HepG2 (cell line): ENCODE measurements around the gene DNM3. TPM values are rescaled to one million over a fixed set of nuclear protein-coding genes. Genes with fewer than 3 reads are reported as not detected.
A peak's percentile ranks its signal among the peaks of the same experiment; 100 is the strongest.

Experiments
- ASH2L ChIP-seq: fragments of 300-600, 200-600 bp; sonication (generic); IDR thresholded peaks from 2 replicates; pipeline ENCODE4 v1.7.0; 2017; ENCODE audit warnings: low read depth, mild to moderate bottlenecking, moderate library complexity, mixed read lengths, low read length; ENCODE audit not compliant: insufficient read length
- DNMT1 ChIP-seq: sonication (generic); formaldehyde crosslinking; IDR thresholded peaks from 2 replicates; pipeline ENCODE4 v1.5.1; 2020; ENCODE audit warnings: mild to moderate bottlenecking, missing genetic modification reagents
- EP300 ChIP-seq, 3 experiments: sonication (generic) in 1 of 3; formaldehyde crosslinking in 1 of 3; IDR thresholded peaks; 2 replicates each; pipeline versions ENCODE4 v1.5.1 to v1.6.1; 2011 to 2020; ENCODE audit warnings: low read depth in 2 of 3, low read length in 2 of 3, borderline replicate concordance in 1 of 3, improper control_type of control experiment in 1 of 3, mild to moderate bottlenecking in 1 of 3, missing genetic modification reagents in 1 of 3, moderate library complexity in 1 of 3
- KMT2B ChIP-seq: IDR thresholded peaks from 2 replicates; pipeline ENCODE4 v1.6.1; 2016; ENCODE audit warnings: missing genetic modification reagents, missing compliant biosample characterization
- RFXAP ChIP-seq: sonication (generic); formaldehyde crosslinking; IDR thresholded peaks from 2 replicates; pipeline ENCODE4 v1.4.0; 2020; ENCODE audit warnings: missing genetic modification reagents, borderline replicate concordance
- U2AF1 ChIP-seq: fragments of 200-400 bp; formaldehyde crosslinking; optimal IDR thresholded peaks from 2 replicates; pipeline ENCODE3; 2017; ENCODE audit warnings: mild to moderate bottlenecking, low read depth, low read length
- ZNF34 ChIP-seq: sonication (generic); formaldehyde crosslinking; IDR thresholded peaks from 2 replicates; pipeline ENCODE4 v1.4.0; 2020; ENCODE audit warnings: mild to moderate bottlenecking, missing genetic modification reagents, borderline replicate concordance
- ZNF530 ChIP-seq: sonication (generic); formaldehyde crosslinking; IDR thresholded peaks from 2 replicates; pipeline ENCODE4 v1.5.0; 2020; ENCODE audit warnings: low read depth, mild to moderate bottlenecking, missing genetic modification reagents
- ZNF720 ChIP-seq: sonication (generic); formaldehyde crosslinking; IDR thresholded peaks from 2 replicates; pipeline ENCODE4 v1.4.0; 2020; ENCODE audit warnings: missing genetic modification reagents
- ZNF782 ChIP-seq: sonication (generic); formaldehyde crosslinking; IDR thresholded peaks from 2 replicates; pipeline ENCODE4 v1.4.0; 2020; ENCODE audit warnings: missing genetic modification reagents, mild to moderate bottlenecking, borderline replicate concordance
- polyA plus RNA-seq, 8 experiments: library from polyadenylated mRNA; depleted of rRNA in 3 of 8; stranded (reverse) in 7 of 8; unstranded in 1 of 8; fragments of >200 nt; fragmentation: Illumina TruSeq in 4 of 8; extraction: Trizol in 4 of 8; gene quantifications; 2 replicates each; pipeline versions ENCODE4 v1.2.1 to v1.2.3, GENCODE V29; 2011 to 2016; ENCODE audit warnings: low read depth in 4 of 8, missing spikeins in 1 of 8, mixed read lengths in 1 of 8; ENCODE audit not compliant: insufficient read depth in 1 of 8
- total RNA-seq, 5 experiments: library from RNA; depleted of rRNA; stranded (reverse); fragments of >200 nt; fragmentation: Illumina TruSeq; extraction: Trizol; gene quantifications; 2 replicates each; pipeline ENCODE4 v1.2.3, GENCODE V29; 2016; ENCODE audit warnings: low read depth in 1 of 5
- TF ChIP-seq, protein P1 (sequence below): sonication (generic); formaldehyde crosslinking; IDR thresholded peaks from 2 replicates; pipeline ENCODE4 v1.4.0; 2020; ENCODE audit warnings: missing genetic modification reagents
- TF ChIP-seq, protein P2 (sequence below): sonication (generic); formaldehyde crosslinking; IDR thresholded peaks from 2 replicates; pipeline ENCODE4 v1.8.0; 2023; ENCODE audit warnings: mild to moderate bottlenecking, missing genetic modification reagents
- TF ChIP-seq, protein P3 (sequence below): sonication (generic); formaldehyde crosslinking; IDR thresholded peaks from 2 replicates; pipeline ENCODE4 v1.4.0; 2020; ENCODE audit warnings: mild to moderate bottlenecking, missing genetic modification reagents, borderline replicate concordance
- TF ChIP-seq, protein P4 (sequence below): IDR thresholded peaks from 2 replicates; pipeline ENCODE4 v1.6.1; 2016; ENCODE audit warnings: missing biosample characterization, missing genetic modification reagents, low read depth

DNM3 gene
- total and polyA plus RNA-seq, 2 of the 13 experiments (the other 11 are each of a cell fraction or from before 2014, with no cell fraction given) = 0.05 TPM; not detected in 1

DNA sequence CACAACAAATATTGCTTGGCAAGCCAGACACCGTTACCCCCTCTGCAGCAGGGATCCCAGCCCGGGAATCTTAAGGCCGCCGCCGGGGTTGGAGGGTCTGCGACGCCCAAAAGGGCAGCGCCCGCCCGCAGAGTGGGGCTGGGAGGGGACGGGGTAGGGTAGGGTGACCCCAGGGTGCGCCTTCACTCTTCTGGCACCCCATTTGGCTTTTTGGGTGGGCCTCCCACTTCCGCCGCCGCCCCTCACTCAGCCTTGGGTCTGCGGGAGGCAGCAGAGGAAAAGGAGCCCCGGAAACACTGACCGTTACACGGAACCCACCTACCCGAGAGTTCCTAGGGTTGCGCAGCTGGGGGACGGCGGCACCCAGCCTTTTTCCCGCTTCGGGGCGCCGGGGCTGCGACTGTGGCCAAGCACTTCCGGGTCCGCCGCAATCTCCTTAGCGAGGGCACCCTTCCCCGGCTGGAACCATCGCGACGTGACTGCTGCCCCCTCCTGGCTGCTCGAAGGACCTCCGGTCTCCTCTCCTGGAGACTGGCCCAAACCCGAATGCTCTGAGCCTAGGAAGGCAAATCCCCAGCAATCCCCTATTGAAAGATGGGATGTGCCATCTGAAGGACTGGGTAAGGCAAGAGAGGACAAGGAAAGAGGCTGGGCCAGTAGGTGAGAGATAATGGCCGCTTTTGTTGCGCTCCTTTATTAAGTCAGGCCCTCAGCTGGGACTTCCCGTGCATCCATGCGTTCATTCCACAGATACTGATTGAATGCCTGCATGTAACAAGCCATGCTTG, 602.6 kb downstream of the DNM3 start, which contains the start of gene PIGC (continued):
- peak; percentile 72; the same call in 1 of the 2 replicates for TF ChIP-seq RFXAP (CRISPR knock-in tag)
- peak; percentile 91 for TF ChIP-seq KMT2B (CRISPR knock-in tag)
- no peak; a peak in 1 of 4 replicates for TF ChIP-seq EP300 (IDR thresholded peaks at IDR 0.05; ENCODE audit: low read depth in 2 of 2, low read length in 2 of 2)
- 0 out of 2 replicates have a peak, but pooled peaks have one; percentile 10 for TF ChIP-seq EP300 (CRISPR knock-in tag; IDR thresholded peaks at IDR 0.05; ENCODE audit: borderline replicate concordance)
- TF ChIP-seq ZNF782 (CRISPR knock-in tag) = peak; percentile 93; the same call in 1 of the 2 replicates
- TF ChIP-seq, protein P1, sequence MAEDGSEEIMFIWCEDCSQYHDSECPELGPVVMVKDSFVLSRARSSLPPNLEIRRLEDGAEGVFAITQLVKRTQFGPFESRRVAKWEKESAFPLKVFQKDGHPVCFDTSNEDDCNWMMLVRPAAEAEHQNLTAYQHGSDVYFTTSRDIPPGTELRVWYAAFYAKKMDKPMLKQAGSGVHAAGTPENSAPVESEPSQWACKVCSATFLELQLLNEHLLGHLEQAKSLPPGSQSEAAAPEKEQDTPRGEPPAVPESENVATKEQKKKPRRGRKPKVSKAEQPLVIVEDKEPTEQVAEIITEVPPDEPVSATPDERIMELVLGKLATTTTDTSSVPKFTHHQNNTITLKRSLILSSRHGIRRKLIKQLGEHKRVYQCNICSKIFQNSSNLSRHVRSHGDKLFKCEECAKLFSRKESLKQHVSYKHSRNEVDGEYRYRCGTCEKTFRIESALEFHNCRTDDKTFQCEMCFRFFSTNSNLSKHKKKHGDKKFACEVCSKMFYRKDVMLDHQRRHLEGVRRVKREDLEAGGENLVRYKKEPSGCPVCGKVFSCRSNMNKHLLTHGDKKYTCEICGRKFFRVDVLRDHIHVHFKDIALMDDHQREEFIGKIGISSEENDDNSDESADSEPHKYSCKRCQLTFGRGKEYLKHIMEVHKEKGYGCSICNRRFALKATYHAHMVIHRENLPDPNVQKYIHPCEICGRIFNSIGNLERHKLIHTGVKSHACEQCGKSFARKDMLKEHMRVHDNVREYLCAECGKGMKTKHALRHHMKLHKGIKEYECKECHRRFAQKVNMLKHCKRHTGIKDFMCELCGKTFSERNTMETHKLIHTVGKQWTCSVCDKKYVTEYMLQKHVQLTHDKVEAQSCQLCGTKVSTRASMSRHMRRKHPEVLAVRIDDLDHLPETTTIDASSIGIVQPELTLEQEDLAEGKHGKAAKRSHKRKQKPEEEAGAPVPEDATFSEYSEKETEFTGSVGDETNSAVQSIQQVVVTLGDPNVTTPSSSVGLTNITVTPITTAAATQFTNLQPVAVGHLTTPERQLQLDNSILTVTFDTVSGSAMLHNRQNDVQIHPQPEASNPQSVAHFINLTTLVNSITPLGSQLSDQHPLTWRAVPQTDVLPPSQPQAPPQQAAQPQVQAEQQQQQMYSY (CRISPR knock-in tag) = no peak
- TF ChIP-seq, protein P2, sequence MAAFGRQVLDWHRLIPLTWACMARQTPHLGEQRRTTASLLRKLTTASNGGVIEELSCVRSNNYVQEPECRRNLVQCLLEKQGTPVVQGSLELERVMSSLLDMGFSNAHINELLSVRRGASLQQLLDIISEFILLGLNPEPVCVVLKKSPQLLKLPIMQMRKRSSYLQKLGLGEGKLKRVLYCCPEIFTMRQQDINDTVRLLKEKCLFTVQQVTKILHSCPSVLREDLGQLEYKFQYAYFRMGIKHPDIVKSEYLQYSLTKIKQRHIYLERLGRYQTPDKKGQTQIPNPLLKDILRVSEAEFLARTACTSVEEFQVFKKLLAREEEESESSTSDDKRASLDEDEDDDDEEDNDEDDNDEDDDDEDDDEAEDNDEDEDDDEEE (CRISPR knock-in tag) = no peak
- TF ChIP-seq ZNF530 (CRISPR knock-in tag) = no peak
- TF ChIP-seq ZNF34 (CRISPR knock-in tag) = no peak
- TF ChIP-seq, protein P3, sequence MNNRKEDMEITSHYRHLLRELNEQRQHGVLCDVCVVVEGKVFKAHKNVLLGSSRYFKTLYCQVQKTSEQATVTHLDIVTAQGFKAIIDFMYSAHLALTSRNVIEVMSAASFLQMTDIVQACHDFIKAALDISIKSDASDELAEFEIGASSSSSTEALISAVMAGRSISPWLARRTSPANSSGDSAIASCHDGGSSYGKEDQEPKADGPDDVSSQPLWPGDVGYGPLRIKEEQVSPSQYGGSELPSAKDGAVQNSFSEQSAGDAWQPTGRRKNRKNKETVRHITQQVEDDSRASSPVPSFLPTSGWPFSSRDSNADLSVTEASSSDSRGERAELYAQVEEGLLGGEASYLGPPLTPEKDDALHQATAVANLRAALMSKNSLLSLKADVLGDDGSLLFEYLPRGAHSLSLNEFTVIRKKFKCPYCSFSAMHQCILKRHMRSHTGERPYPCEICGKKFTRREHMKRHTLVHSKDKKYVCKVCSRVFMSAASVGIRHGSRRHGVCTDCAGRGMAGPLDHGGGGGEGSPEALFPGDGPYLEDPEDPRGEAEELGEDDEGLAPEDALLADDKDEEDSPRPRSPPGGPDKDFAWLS (CRISPR knock-in tag) = 0 out of 2 replicates have a peak, but pooled peaks have one; percentile 54
- no peak for TF ChIP-seq U2AF1
- TF ChIP-seq, protein P4, sequence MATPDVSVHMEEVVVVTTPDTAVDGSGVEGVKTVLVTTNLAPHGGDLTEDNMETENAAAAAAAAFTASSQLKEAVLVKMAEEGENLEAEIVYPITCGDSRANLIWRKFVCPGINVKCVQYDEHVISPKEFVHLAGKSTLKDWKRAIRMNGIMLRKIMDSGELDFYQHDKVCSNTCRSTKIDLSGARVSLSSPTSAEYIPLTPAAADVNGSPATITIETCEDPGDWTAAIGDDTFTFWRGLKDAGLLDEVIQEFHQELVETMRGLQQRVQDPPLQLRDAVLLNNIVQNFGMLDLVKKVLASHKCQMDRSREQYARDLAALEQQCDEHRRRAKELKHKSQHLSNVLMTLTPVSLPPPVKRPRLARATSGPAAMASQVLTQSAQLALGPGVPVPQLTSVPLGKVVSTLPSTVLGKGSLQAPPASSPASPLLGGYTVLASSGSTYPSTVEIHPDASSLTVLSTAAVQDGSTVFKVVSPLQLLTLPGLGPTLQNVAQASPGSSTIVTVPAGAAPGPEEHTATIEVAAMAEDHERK (CRISPR knock-in tag) = no peak; the same call in 1 of the 2 replicates
- TF ChIP-seq ZNF720 (CRISPR knock-in tag) = no peak
- TF ChIP-seq ASH2L = peak; percentile 85
- peak; percentile 47 for TF ChIP-seq DNMT1 (CRISPR knock-in tag)
